HL-60/S4 (cell line): Measurements from ENCODE around the gene PPM1H.
"Not testable (repeated sequence)": the region's sequence is repeated elsewhere in the genome, so short reads cannot be mapped to it uniquely, and the experiment has no call there.

Experiments used
- in situ Hi-C: fragments of 300-500 bp; cut with MboI; formaldehyde crosslinking; loops from 2 replicates; pipeline ENCODE4 v1.14.3; 2022; ENCODE audit warnings: low sequenced_read_pairs

The PPM1H gene

GRCh38 chr12:62693376-62694050 lies 241.4 kb downstream of the PPM1H start:
- in situ Hi-C loops: no loop called here

- in situ Hi-C loops: no loop called here
Measured at GRCh38 chr12:62692884-62693283, 242.1 kb downstream of the PPM1H start.

DNA sequence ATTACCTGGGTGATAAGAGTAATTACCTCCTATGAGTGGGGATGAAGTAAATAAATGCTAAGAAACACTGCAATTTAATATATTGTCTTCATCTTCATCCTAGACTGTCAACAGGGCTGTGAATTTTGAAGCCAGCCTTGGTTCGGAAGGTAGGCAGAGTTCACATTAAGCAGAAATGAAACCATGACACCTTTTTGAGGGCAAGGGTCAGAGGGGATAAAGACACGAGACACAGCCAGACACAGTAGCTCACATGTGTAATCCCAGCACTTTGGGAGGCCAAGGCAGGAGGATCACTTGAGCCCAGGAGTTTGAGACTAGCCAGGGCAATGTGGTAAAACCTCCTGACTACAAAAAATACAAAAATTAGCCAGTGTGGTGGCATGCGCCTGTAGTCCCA lies 243.6 kb downstream of the PPM1H start:
- in situ Hi-C loops: no loop called here

DNA sequence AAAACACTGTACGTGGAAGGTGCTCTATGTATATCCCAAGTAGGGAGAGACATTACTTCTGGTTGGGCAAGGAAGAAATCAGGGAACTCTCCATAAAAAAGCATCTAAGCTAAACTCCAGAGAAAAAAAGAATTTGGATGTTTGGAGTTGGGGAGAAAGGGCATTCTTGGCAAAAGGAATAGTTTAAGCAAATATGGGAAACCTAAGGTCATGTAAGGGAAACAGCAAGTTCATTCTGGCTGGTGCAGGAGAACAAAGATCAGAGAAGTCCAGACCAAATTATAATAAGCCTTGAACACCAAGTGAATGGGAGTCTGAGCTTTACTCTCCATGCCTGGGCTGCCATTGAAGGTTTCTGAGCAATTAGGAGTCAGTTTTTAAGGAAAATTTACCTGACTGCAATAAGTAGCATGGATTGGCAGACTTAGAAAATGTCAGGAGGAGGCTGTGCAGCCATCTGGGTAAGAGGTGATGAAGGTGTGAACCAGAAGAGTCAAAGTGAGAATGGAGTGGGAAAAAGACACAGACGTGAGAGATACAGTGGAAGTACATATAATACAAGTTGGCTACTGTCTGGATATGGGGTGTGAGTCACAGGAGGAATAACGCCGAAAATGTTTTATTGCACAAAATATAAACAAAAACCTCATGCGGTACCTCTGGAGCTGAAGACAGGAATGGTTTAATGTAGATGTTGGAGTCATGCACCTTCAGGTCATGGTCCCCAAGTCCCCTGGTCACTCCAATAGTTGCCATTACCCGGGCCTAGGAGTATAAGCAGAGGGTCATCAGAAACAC lies 245.7 kb downstream of the PPM1H start:
- in situ Hi-C loops: no loop called here

- in situ Hi-C loops: no loop called here
Measured at GRCh38 chr12:62686938-62687337, 248.0 kb downstream of the PPM1H start.

DNA sequence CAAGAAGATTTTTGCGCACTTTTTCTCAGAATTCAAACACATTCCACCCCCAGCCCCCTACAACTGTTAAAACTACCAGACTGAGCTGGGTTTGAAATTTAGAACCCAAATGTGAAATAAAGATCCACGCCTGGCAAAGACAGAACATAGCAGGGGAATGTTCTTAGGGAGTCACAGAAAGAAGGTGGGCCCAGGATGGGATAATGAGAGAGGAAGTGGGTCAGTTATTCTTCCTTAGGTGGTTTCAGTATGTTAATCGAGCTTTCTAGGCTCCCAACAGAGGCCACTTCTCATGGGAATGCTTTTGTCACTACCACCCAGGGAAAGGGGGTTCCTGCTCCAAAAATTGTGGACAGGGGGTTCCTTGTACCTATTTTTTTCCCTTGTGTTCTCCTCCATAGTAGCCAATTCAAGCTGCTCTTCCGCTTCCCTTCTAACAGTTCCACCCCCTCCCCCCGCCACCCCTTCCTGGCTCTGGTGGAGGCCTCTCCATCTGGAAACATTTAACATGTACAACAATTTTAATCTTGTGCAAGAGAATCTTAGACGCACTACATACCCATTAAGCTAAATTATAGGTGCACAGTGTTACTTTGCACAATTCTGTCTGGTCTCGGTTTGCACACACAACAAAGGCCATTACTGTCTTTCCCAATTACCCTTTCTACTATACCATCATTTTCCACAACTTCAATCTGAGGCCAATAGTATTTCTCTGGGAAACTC lies 250.2 kb downstream of the PPM1H start:
- in situ Hi-C loops: no loop called here

GRCh38 chr12:62683776-62684569 lies 251.0 kb downstream of the PPM1H start:
- in situ Hi-C loops: no loop called here

DNA sequence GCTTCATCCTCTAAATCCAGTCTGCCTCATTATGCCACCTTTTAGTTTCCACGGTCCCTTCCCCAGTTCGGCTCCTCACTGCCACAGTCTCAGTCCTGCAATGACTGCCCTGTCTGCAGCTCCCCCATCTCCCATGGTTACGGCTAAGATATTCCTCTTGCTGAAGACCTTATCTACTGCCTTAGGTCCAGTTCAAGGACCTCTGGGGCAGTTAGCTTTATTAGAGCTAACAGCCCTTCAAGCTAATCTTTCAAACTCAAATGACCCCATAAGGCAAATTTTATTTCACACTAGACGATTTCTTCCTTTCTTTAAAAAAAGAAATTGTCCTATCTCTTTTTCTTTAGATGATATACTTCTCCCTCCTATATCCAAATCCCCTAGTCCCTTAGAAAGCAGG lies 253.6 kb downstream of the PPM1H start:
- in situ Hi-C loops: no loop called here

DNA sequence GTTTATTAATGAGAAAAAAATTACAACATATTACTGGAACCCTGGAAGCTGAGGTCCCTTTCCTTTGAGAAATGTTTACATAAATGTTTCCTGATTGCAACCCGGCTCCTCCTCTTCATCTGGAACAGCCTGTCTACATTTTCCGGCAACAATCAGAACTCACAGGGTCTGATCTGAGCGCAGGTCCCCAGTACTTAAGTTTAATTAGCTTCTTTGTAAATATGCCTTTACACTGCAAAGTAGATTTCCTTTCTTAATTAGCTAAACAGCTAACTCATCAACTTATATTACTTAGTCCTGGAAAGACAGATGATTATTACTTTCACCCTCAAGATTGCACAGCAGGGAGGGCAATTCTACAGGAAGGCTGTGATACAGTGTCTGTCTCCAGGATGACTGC lies 255.3 kb downstream of the PPM1H start:
- in situ Hi-C loops: no loop called here

- in situ Hi-C loops: no loop called here
Measured at GRCh38 chr12:62677355-62677754, 257.6 kb downstream of the PPM1H start.

DNA sequence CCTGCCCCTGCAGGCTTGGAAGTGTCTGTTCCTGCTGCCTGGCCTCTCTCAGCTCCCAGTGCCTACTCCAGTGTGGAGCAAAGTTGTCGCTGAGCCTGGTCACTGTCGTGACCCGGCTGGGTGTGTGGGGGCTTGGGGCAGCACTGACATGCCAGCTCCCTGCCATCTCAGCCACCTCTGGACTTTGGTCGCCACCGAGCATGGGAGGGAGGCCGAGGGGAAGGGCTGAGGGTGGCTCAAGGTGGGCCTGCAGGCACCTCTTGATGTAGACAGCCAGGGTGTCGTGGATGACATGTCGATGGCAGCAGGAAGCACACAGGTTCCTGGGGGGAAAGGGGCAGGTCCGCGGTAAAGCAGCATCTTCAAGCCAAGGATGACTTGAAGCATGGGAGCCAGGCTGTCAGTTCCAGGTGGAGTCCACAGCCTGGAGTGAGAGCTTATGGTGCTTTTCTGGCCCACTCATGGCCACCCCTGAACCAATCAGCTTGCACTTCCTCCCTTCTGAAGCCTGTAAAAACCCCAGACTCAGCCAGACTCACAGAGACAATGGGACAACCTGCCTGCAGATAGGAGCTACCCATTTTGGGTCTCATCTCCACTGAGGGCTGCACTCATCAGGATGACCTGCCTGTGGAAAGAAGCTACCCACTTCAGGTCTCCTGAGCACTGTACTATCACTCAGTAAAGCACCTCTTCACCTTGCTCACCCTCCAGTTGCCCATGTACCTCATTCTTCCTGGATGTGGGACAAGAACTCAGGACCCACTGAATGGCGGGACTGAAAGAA lies 258.2 kb downstream of the PPM1H start:
- in situ Hi-C loops: no loop called here

GRCh38 chr12:62673028-62673815 lies 261.7 kb downstream of the PPM1H start:
- in situ Hi-C loops: no loop called here

- in situ Hi-C loops: no loop called here
Measured at GRCh38 chr12:62670986-62671720, 263.8 kb downstream of the PPM1H start.

DNA sequence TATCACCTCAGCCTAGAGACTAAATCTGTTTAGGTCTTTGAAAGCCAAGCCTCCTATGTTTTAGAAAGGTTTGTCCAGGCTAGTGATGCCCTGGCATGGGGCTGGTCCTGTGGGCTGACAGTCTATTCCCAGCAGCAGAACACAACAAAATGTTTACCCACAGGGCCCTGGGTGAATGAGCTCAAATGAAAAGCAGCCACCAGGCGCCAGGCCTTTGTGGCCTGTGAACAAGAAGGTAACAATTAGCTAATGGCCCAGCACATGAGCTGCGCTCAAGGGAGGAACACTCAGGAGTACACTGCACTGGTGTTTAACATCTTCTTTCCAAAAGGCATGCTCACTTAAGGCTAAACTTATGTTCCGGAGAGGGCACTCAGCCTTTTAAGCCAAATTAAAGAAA lies 266.2 kb downstream of the PPM1H start:
- in situ Hi-C loops: no loop called here

GRCh38 chr12:62664951-62665350 lies 270.0 kb downstream of the PPM1H start:
- in situ Hi-C loops: not testable (repeated sequence)

DNA sequence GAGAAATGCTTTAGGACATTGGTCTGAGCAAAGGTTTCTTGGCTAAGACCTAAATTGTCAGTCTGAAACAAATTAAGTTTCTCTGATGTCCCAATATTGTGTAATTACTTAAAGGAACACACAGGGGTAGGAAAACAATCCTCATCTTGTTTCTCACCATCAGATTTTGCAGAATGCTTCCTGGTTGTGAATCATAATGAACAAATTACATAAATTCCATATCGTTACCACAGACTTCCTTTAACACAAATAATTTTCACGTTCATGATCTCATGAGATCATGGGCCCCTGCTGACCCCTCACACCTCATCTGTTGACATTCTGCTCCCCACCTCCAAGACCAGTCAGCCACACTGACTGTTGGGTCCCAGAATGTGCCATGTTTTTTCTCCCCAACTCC lies 274.2 kb downstream of the PPM1H start:
- in situ Hi-C loops: no loop called here

- in situ Hi-C loops: no loop called here
Measured at GRCh38 chr12:62659453-62660295, 275.3 kb downstream of the PPM1H start.

DNA sequence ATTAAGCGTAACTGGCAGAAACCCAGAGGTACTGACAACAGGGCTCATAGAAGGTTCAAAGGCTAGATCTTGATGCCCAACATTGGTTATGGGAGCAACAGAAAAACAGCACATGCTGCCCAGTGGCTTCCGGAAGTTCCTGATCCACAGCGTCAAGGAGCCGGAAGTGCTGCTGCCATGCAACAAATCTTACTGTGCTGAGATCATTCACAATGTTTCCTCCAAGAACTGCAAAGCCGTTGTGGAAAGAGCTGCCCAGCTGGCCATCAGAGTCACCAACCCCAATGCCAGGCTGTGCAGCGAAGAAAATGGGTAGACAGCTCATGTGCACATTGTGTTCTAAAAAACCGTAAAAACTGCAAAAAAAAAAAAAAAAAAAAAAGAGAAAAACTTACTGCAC lies 276.0 kb downstream of the PPM1H start:
- in situ Hi-C loops: no loop called here
